ENCODE data around the gene CRIM1. TPM values are rescaled to one million over a fixed set of nuclear protein-coding genes. Genes with fewer than 3 reads are reported as not detected.

The CRIM1 gene
- total RNA-seq, 1 donor from 2014 or later: 7.1 TPM

DNA sequence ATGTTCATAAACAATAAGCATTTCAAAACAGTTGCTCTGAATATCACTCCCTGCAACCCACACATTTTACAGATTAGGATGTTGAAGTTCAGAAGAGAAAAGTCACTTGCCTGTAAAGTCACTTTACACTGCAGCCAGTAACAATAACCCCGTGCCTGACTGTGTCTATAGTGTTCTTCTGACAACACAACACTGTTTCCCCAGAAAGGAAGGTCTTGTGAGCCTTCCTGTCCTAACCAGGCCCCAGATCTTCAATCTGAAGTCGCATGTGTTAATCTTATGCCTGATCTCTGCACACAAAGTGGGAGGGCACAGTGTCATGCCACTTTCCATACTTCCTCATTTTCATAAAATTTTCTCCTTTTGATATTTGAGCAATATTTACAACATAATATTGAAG, 122.2 kb downstream of the CRIM1 start:
- no peak for ATAC-seq
- no peak for DNase-seq (ENCODE audit: low spot score)

DNA sequence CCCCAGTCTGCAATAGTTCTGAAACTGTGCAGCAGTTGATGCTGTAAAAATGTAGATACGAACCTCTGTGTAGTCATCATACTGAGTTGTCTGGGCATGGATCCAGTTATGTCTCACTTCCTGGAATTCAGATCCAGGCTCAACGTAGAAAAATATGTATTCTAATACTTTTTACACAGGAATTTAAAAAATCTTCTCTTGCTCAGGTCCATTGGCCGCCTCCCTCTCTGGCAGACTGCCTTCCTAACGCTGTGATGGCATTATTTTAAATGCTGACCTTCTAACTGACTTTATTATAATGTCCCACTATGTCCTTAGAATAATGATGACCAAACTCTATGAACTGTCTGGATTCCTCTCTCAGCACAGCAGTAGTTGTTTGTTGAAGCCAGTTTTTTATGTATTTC, 122.8 kb downstream of the CRIM1 start:
- DNase-seq (ENCODE audit: low spot score) (no peak), ATAC-seq (peak; percentile 49)

DNA sequence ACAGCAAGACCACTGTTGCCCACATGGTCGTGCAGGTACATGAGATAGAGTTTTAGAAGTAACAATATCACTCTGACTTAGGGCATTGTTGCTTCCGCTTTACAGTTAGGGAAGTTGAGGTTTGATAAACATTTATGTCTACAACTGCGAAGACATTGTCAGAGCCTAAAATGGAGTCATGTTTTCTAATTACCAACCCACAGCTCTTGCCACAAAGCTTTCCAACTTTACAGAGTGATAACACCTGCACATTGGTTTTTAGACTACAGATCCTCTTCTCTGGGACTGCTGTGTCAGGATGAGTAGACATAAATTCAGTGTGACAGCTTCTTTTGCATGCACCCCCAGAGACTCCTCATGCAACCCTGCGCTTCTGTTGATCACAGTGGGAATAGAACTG, 123.4 kb downstream of the CRIM1 start:
- no peak for ATAC-seq

DNA sequence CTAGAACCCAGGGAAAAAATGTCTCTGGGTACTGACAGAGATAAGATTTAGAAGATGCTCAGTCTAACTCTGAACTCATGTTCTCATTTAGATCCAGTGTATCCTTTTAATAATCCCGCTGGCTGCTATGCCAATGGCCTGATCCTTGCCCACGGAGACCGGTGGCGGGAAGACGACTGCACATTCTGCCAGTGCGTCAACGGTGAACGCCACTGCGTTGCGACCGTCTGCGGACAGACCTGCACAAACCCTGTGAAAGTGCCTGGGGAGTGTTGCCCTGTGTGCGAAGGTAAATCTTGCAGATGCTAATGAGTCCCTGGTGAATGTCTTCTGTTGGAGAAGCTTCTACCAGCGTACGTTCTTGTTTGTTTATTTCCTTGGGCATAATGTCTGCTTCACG, 123.8 kb downstream of the CRIM1 start:
- ATAC-seq (no peak), DNase-seq (ENCODE audit: low spot score) (no peak)

More for the DNA sequence above, 123.4 kb downstream of the CRIM1 start:
- no peak for DNase-seq (ENCODE audit: low spot score)

DNA sequence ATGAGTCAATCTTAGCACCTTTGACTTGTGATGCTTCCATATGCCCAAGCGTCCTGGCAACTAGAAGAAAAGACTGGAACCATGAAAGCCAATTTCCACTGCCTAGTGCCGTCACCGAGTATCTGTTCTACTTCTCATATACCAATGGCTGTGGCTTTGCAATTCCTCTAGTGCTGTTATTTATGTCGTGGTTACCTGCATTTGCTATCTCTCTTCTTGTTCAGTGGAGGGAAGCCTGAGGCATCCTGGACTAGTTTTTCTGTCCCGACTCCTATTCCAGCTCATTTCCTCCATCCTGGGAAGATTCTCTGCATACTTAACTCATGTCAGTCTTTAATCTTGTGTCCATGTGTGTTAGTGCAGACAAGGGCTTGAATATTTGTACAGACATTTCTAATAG, 124.5 kb downstream of the CRIM1 start:
- ATAC-seq: no peak
- no peak for DNase-seq (ENCODE audit: low spot score)

DNA sequence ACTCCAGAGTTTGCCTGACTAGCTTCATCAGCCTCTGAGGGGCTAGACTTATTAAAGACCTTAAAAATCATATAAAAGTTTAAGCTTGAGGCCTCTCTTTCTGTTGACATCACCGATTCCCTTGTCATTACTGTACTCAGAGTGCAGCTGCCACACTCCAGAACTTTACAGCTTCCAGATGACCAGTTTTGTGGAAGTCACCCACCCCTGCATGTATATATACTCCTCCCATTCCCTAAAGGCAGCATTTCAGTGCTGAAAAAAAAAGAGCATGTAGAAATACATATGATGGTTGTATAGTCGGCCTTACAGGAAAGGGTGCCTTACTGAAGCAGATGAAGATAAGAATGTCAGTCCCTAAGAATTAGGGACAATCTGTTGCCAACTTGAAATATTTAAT, 125.1 kb downstream of the CRIM1 start:
- DNase-seq (ENCODE audit: low spot score): no peak
- no peak for ATAC-seq

DNA sequence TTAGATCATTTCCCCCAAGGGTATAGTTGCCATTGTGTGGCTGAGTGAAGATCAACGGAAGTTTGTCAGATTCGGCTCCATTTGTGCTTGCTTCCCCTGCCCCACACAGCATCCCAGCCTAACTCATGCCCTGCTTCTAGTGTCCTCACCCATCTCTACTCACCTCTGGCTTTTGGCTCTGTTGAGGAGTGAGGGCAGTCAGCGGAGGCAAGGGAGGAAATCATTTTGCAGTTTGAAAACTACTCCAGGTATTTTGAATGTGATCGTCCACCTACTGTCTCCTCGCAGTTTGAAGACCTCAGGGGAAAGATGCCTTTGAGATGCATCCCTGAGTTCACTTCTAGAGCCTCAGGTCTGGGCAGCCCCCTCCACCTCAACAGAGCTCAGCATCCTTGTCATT, 126.1 kb downstream of the CRIM1 start:
- ATAC-seq: no peak
- DNase-seq (ENCODE audit: low spot score): no peak

DNA sequence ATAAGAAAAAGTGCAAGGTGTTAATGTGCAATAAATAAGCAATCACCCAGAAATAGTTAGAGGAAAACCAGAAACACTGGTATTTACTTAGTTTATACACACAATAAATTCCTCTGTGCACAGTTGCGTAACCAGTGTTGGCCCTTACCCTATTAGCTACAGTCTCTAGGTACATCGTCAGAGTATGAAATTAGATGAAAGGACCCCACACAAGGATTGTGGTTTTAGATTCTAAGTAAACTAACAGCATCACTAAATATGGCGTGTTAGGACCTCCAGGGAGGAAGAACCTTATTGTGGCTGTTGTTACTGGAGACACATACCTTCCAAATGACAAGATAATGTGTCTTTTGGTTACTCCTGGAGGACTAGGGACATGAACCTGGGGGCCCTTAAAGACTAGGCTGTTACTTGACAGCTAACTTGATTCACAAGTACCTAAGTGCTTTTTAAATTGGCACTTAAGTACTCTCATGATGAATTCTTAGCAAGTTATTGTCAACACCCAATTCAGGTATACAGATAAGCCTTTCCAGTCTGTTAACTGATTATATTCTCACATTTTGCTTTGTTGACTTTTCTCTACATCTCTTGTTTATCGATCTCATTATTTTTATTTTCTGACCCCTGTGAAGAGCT, 127.1 kb downstream of the CRIM1 start:
- ATAC-seq (no peak), DNase-seq (ENCODE audit: low spot score) (no peak)

DNA sequence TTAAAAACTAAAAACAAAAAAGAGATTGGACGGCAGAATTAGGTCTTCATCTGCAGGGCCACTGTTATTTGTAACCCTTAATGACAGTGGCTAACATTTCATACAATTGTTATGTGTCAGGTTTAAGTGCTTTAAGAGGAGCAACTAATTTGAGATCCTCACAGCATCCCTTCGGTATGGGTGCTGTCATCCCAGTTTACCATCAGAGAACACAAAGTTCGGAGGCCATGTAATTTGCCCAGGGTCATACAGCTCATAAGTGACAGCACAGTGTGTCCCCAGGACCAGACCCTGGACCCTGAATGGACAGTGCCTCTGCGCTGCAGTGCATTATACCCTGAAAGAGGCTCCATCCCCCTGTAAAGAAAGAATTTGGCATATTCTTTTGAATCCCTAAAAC, 127.7 kb downstream of the CRIM1 start:
- ATAC-seq (no peak), DNase-seq (ENCODE audit: low spot score) (no peak)

DNA sequence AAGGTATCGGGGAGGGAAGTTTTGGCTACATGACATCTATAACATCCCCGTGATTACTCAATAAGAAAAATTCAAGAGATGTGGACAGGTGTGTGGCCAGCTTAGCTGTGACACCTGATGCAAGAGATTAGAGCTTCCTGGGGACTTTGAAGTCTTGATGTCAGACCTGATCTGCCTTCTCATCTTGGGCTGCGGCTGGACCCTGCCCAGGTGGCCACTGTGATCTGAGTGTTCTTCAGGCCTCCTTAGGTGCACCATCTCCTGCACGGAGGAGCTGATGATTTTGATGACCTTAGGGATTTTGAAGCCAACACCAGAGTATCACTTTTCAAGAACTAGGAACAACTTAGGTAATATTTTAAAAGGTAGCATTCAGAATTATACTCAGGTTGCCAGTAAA, 128.9 kb downstream of the CRIM1 start:
- ATAC-seq (no peak), DNase-seq (ENCODE audit: low spot score) (no peak)

DNA sequence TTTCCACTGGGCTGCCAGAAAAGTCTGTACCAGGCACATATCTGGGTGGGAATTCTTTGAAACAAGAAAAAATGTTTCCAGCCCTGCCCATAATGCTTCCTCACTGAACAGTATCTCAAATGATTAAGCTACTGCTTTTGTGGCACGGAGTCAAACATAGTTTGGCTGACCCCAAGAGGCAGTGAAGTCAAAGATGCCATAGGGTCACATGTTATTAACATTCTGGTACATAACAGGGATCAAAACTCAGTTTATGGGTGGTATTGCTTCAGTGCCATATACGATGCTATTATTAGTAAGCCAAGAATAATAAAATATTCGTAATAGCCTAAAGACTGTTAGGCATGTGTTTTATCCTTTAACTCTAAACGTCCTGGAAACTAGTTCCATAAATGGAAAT, 129.9 kb downstream of the CRIM1 start:
- DNase-seq (ENCODE audit: low spot score): no peak

DNA sequence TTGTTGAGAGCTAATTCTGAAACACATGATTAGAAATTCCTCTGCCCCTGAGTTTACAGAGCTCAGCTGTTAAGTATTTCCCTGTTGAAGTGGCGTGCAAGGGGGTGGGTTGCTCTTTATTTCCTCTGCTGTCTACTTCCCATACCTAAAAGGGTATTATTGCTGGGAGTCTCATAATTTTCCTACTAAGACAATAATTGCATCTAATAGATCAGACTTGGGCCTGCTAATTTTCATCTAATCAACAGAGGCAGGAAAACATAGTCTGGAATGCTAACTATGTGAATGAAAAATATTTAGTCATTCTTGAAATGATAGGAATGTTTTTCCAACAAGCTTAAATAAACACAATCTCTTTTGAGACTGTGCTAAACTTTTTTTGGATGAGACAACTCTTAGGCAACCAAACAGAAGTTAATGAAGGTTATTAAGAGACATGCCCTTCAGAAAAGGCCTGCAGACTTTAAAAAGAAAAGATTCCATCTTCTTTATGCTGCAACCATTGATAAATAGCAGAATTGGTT, 131.0 kb downstream of the CRIM1 start:
- peak; percentile 13 for ATAC-seq
- no peak for DNase-seq (ENCODE audit: low spot score)

More for the DNA sequence above, 129.9 kb downstream of the CRIM1 start:
- peak; percentile 45 for ATAC-seq

DNA sequence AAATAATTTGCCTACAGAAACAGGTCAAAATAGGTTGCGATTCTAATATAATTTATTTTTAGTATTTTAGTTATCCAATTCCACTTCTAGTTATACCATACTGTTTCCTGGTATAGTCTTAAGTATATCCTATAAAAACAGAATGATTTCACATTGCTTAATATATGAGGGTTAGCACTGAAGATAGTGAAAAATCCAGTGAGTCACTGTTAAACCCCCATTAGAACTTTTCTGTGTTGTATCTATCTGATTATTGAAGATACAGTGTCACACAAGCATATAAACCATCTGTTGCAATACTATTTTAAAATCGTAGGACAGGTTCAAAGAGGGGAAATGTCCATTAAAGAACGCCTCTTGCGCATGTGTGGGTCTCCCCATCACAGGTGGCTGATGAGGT, 132.4 kb downstream of the CRIM1 start:
- DNase-seq (ENCODE audit: low spot score) (no peak), ATAC-seq (no peak)

DNA sequence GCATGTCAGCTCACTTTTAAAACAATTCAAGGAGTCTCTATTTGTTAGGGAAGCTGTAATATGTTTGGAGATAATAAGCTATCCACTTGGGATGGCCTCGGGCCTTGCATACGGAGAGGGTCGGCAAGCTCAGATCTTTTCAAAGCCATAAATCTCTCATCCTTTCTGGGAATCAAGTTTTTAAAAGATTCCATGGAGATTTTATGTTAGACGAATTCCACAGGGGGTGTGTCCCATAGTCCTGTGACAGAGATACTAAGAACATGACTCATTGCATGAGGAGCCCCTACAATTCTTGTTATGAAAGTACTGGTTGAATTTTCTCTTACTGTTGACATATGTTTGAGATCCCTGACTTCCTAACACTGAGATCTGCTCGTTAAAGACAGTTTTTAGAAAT, 133.7 kb downstream of the CRIM1 start:
- DNase-seq (ENCODE audit: low spot score) (no peak), ATAC-seq (no peak)

DNA sequence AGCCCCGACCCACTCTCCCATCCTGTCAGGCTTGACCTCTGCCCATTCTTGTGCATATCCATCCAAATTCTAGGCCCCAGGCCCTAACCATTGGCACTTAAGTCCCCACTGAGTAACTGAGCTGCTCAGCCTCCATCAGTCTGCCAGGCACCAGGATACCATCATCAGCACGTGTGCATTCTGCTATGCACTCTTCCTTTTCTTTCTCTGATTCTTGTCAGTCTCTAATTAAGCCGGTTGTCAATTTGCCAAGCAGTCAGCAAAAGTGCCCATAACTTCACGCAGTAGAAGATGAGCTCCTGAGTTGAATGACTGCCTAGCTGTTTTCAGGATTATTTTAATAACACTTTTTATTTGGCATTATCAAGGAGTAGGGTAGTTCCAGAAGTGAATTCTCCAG, 135.2 kb downstream of the CRIM1 start:
- ATAC-seq (no peak), DNase-seq (ENCODE audit: low spot score) (no peak)

DNA sequence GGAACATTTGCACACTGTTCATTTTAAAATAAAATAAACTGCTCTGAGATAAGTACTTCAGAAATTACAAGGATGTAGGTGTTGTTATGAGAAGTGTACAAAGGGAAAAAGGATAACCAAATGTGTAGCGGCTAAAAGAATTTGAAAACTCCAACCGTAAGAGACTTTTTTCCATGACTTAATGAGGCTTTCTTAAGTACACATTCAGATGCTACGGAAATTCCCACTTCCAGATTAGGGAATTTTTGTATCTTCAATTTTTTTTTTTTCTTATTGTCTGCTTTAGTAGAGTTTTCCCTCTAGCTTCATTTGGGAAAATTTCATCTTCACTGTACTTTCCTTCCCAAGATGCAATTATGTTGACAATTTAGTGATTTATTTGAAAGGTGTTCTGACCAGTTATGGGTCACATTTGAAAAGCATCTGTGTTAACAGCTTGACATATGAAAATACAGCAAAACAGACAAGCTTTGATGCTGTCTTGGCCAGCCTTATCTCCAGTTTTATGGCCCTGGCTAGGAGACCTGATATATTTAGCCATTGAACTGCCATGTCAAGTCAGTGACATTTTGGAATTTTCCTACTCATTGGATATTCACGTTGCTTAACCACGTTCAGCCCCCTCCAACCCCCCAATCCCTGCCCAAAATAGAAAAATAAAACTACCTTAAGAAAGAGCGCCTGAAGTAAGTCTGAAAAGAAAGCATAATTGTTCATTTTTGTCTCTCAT, 136.8 kb downstream of the CRIM1 start:
- ATAC-seq (no peak), DNase-seq (ENCODE audit: low spot score) (no peak)

DNA sequence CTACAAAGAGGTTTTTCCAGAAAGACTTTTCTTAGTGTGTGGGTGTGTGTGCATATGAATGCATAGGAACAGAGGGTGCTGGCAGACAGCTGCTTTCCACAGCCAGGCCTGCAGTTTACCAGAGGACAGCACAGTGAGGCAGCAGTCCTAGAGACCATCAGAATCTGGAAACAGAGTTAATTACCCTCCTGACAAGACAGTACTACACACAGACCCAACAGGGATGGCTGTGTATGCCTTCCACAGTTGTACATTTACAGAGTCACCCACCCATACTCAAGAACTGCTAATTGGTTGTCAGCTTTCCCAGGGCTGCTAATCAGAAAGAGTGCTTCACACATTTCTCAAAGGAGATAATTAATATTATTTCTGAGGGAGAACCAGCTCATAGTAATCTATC, 137.7 kb downstream of the CRIM1 start:
- DNase-seq (ENCODE audit: low spot score): no peak
- no peak for ATAC-seq

DNA sequence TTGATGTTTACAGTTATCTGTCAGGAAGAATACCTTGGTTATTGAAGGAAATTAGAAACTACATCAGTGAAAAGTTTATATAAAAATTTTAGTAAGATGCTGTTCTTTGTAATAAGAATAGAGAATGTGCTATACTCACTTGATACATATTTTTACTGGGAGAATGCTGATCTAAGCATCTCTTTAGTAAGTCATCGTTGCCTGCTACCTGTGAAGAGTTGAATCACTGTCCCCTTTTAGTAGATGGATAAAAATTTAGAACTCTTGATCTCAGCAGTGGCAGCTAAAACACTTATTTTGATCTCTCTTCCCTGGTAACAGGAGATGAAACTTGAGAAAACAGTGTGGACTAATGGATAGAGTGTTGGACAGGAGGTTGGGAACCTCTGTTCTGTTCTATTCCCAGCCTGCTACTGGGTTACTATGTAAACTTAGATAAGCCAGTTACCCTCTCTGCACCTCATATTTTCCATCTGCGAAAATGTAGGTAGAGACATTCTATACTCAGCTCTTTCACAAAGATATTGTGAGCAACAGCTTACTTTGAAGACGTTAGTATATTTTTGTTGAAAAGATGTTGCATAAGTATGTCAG, 142.1 kb downstream of the CRIM1 start:
- DNase-seq (ENCODE audit: low spot score) (no peak), ATAC-seq (no peak)

DNA sequence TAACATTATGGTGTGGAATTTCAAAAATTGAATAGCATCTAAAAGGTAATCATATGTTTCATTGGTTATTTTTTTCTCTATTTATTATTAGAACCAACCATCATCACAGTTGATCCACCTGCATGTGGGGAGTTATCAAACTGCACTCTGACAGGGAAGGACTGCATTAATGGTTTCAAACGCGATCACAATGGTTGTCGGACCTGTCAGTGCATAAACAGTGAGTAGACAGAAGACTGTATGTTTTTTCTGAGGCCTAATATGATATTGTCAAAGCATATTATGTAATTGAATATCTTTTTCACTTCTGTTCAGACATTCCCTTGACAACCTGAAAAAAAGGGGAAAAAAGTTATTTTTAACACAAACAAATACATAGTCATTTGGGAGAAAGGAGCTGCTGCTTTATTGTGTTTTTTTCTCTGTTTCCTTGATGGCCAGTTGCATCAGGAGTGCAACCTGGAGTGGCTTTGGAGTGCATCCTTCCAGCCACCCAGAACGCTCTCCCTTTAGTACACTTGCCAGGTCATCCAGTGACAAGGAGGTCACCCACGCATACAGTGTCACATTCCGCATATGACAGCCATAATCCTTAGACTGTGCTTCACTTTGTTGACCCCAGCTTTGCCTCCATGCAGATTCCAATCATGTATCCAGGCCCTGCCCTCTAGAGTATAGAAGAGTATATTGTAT, 143.7 kb downstream of the CRIM1 start:
- DNase-seq (ENCODE audit: low spot score) (no peak), ATAC-seq (no peak)

DNA sequence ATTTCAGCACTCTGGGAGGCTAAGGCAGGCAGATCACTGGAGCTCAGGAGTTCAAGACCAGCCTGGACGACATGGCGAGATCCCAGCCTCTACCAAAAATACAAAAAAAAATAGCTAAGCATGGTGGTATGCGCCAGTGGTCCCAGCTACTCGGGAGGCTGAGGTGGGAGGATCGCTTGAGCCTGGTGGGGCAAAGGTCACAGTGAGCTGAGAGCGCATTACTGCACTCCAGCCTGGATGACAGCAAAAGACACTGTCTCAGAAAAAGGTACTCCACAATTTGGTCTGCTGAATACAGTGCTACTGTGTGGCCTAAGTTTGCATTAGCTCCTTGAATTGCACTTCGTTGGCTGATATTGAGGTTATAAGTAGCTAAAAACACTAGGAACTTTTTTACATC, 144.5 kb downstream of the CRIM1 start:
- DNase-seq (ENCODE audit: low spot score): no peak
- no peak for ATAC-seq

DNA sequence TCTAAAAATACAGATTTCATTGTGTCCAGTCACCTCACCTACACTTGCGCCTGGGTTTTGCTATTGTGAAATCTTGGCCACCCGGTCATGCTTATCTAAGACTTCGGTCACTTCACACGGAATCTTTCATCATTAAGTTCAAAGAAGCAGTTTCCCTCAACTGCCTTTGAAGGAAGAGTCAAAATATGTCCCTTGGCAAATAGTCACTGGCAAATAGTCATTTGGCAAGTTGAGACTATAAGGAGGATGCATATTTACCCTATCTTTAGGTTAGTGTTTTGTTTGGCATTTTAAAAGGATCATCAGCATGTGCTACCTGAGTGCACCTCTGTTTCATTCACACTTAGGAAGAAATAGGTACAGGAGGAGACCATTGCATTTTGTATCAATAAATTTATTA, 146.5 kb downstream of the CRIM1 start:
- DNase-seq (ENCODE audit: low spot score) (no peak), ATAC-seq (peak; percentile 26)

DNA sequence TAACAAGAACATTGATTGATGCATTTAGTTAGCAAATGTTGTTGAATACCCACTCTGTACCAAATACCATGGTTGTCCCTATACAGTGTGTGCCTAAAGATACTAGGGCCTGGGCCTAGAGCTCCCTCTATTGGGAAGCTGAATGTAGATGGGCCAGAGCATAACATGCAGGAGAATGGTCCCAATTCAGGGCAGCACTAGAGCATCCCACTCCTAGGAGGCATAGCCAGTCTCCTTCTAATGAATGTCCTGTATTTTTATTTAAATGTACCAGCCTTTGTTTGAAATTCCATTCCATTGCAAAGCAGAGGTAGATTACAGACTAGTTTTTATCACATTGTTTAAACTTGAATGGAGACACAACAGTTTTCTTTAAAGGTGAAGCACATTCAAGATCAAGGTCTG, 151.8 kb downstream of the CRIM1 start:
- DNase-seq (ENCODE audit: low spot score) (no peak), ATAC-seq (peak; percentile 77)
